Effector CD4-positive, alpha-beta T cell (primary cell): ENCODE data around the gene PALLD.

Experiments
- DNase-seq: peaks from one replicate; pipeline ENCODE4 v3.0.0-alpha.2; 2020

The PALLD gene

GRCh38 chr4:168648929-168649328, 152.1 kb downstream of the PALLD start:
- DNase-seq, result no peak

GRCh38 chr4:168651374-168651773, 154.5 kb downstream of the PALLD start:
- DNase-seq, result no peak

GRCh38 chr4:168651864-168652263, 155.0 kb downstream of the PALLD start:
- DNase-seq, result no peak

GRCh38 chr4:168652755-168653154, 155.9 kb downstream of the PALLD start:
- no peak for DNase-seq

- no peak for DNase-seq
These were observed 157.4 kb downstream of the PALLD start for GRCh38 chr4:168654104-168654847.

- DNase-seq, result no peak
These were observed 158.0 kb downstream of the PALLD start for GRCh38 chr4:168654848-168655174.

GRCh38 chr4:168655182-168655581, 158.3 kb downstream of the PALLD start:
- DNase-seq, result no peak

GRCh38 chr4:168656055-168656660, 159.3 kb downstream of the PALLD start:
- no peak for DNase-seq

GRCh38 chr4:168656946-168657473, 160.2 kb downstream of the PALLD start:
- DNase-seq, result no peak

- DNase-seq, result no peak
These were observed 161.9 kb downstream of the PALLD start for GRCh38 chr4:168658751-168659150.

- no peak for DNase-seq
These were observed 163.1 kb downstream of the PALLD start for GRCh38 chr4:168659741-168660465.

GRCh38 chr4:168662297-168662984, 165.6 kb downstream of the PALLD start:
- DNase-seq, result no peak

- DNase-seq, result no peak
These were observed 167.5 kb downstream of the PALLD start for GRCh38 chr4:168664242-168664891.

GRCh38 chr4:168666531-168666930, 169.7 kb downstream of the PALLD start:
- no peak for DNase-seq

GRCh38 chr4:168667376-168667775, 170.5 kb downstream of the PALLD start:
- DNase-seq, result no peak

GRCh38 chr4:168667921-168668320, 171.1 kb downstream of the PALLD start:
- no peak for DNase-seq

GRCh38 chr4:168673476-168673875, 176.6 kb downstream of the PALLD start:
- no peak for DNase-seq

- DNase-seq, result no peak
These were observed 177.4 kb downstream of the PALLD start for GRCh38 chr4:168674077-168674747.

GRCh38 chr4:168674866-168675265, 178.0 kb downstream of the PALLD start:
- no peak for DNase-seq

GRCh38 chr4:168677063-168677462, 180.2 kb downstream of the PALLD start:
- no peak for DNase-seq

- DNase-seq, result no peak
These were observed 181.0 kb downstream of the PALLD start for GRCh38 chr4:168677879-168678278.

GRCh38 chr4:168678751-168679366, 182.0 kb downstream of the PALLD start:
- no peak for DNase-seq
